HG03064 (cell line): ENCODE results near the gene MPV17L2.

Experiments used
- ATAC-seq: cut with Tn5 transposase; IDR thresholded peaks from one replicate; pipeline ENCODE4 v1.9.1; 2021; ENCODE audit warnings: low read depth; ENCODE audit not compliant: unreplicated experiment

The MPV17L2 gene

DNA sequence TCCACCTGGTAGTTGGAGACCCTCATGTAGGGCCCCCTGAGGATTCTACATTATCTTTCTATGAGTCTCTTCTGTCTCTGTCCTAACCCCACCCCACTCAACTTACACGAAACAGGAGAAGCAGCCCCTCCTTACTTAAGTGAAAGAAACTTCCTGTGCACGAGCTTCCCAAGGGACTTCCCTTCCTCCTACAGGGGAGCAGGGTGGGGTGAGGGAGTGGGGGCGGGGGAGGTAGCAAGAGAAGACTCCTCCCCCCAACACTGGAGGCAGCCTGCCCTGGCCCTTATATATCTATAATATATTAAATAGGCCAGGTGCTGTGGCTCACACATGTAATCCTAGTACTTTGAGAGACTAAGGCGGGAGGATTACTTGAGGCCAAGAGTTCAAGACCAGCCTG is 38.8 kb downstream of the MPV17L2 start:
- no peak for ATAC-seq

DNA sequence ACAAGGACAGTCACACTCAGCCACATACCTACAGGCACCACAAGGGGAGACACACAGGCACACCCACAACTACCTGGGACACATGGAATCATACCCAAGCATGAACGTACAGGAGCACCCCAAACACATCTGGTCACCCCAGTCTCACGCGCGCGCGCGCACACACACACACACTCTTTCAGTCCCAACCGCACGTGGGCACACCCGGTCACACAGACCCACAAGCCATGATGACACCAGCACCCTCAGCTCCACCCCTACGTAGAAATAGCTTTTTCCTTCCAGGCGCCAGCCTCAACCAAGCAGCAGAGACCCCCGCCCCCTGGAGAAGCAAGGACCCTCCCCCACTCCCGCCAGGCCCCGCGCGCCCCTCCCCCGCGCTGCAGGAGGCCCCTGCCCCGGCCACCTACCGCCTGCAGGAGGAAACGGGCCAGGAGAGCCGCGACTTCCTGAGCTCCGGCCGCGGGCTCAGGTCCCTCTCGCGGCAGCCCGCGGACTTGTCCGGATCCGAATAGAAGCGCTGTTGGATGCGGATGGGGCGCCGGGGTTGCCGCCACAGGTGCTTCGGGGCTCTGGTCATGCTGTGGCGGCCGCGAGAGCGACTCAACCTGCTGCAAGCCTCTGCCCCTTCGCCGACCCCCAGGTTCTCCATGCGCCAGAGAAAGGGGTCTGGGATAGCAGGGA is 39.7 kb downstream of the MPV17L2 start:
- ATAC-seq, result no peak

DNA sequence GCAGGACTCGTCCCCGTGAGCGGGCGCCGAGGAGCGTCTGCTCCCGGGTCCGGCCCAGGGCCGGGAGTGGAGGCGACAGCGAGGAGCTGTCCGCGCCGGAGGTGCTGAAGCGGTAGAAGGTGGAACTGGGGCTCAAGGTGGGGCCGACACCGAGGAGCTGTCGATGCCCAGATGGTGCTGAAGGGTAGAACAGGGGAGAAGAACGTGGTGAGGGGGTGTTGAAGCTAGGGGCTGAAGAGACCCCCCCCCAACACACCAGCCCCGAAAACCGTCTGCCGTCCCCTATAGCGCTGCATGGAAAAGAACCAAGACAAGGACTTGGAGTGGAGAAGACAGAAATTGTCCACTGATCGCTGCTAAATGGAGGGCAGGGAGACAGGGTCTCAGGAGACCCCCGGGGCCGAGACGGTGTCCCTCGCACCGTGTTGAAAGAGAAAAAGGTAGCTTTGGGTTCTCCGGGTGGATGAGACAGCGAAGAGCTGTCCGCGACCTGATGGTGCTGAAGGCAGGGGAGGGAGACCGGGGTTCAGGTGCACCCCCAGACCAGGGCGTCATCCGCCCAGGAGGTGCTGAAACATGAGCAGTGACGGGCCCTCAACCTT is 40.3 kb downstream of the MPV17L2 start:
- ATAC-seq, result no peak

DNA sequence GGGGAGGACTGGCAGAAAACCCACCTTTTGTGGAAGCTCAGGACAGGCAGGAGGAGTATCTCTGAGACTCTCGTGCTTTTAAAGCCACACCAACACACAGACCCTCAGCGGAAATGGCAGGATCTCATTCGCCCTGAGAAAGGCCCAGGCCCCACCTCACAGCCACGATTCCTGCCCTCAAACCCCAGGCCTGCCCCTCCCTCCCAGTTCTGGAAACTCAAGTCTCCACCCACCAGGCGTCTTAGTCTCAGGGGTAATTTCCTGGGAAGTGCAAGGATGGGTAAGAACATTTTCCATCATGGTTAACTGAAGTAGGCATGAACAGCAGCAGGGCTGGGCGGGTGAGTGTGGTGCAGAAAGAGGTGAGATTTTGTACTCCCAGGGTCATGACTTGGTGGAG is 41.2 kb downstream of the MPV17L2 start:
- ATAC-seq, result no peak

DNA sequence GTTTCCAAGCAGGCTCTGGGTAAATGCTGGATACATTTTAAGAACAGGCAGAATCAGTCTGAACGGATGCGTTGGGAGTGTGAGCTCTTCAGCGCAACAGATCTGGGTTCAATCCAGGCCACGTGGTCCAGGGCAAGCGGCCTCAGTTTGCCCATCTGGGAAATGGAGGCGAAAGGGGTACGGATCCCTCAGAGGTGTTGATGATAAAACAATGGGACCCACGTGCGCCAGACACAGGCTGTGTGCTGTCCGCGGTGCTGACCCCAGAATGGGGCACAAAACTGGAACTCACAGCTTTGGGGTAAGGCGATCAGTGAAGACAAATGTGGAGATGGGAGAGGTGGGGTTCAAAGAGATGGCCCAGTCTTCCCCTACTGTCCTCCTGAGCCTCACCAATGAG is 46.3 kb downstream of the MPV17L2 start:
- ATAC-seq, result no peak

DNA sequence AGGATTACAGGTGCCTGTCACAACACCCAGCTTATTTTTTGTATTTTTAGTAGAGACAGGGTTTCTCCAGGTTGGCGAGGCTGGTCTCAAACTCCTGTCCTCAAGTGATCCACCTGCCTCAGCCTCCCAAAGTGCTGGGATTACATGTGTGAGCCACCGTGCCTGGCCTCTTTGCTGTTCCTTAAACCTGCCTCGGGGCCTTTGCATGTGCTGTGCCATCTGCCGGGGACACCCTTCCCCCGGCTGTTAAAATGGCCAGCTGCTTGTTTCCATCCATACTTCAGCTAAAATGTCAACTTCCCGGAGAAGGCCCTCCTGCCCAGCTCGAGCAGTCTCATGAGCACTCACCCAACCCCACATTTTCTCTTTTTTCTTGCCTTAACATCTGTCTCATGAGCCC is 52.3 kb downstream of the MPV17L2 start:
- ATAC-seq, result no peak
